Esophagus muscularis mucosa (tissue), 3 donors: ENCODE measurements around the gene PEDS1.

Source experiments
- EP300 ChIP-seq: sonication (generic); formaldehyde crosslinking; IDR thresholded peaks from one replicate; pipeline ENCODE4 v1.6.1; 2017; ENCODE audit warnings: antibody characterized with exemption
- POLR2A ChIP-seq: fragments of 450-650 bp; IDR thresholded peaks from one replicate; pipeline ENCODE4 v1.6.1; 2017; ENCODE audit warnings: antibody characterized with exemption, moderate library complexity, mild to moderate bottlenecking, low read depth
- POLR2AphosphoS5 ChIP-seq, 2 donors: sonication (generic); formaldehyde crosslinking; IDR thresholded peaks; one replicate each; pipeline ENCODE4 v1.6.1; 2017; ENCODE audit warnings: antibody characterized with exemption in 2 of 2

- TF ChIP-seq EP300 (no peak), POLR2A (no peak), POLR2AphosphoS5 (IDR thresholded peaks at IDR 0.05) (no peak)
These were observed 6.5 kb downstream of the PEDS1 start for GRCh38 chr20:50146732-50147662.
